ENCODE data around the gene CHSY1. TPM values are rescaled to one million over a fixed set of nuclear protein-coding genes. Genes with fewer than 3 reads are reported as not detected.

CHSY1 gene
- total and polyA plus RNA-seq, 2 of the 13 experiments (the other 11 are each of a cell fraction or from before 2014, with no cell fraction given): 13.3 to 13.7 TPM

DNA sequence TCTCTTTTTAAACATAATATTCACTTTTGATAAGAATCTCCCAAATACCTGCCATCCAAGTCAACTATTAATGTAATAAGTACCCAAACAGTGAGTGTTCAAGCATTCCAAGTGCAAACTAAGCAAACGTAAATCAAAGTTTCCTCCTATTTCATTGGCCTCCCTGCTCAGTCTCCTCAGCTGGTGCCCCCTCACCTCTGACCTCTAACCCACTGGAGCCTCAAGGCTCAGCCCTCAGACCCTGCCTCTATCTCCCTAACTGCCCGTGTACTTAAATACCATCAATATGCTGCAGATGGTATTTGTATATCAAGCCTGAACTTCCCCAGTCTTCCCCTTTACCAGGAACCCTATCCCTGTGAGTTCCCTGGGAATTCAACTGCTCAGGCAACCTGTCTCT, 31.8 kb downstream of the CHSY1 start (continued):
- TF ChIP-seq, protein P1, sequence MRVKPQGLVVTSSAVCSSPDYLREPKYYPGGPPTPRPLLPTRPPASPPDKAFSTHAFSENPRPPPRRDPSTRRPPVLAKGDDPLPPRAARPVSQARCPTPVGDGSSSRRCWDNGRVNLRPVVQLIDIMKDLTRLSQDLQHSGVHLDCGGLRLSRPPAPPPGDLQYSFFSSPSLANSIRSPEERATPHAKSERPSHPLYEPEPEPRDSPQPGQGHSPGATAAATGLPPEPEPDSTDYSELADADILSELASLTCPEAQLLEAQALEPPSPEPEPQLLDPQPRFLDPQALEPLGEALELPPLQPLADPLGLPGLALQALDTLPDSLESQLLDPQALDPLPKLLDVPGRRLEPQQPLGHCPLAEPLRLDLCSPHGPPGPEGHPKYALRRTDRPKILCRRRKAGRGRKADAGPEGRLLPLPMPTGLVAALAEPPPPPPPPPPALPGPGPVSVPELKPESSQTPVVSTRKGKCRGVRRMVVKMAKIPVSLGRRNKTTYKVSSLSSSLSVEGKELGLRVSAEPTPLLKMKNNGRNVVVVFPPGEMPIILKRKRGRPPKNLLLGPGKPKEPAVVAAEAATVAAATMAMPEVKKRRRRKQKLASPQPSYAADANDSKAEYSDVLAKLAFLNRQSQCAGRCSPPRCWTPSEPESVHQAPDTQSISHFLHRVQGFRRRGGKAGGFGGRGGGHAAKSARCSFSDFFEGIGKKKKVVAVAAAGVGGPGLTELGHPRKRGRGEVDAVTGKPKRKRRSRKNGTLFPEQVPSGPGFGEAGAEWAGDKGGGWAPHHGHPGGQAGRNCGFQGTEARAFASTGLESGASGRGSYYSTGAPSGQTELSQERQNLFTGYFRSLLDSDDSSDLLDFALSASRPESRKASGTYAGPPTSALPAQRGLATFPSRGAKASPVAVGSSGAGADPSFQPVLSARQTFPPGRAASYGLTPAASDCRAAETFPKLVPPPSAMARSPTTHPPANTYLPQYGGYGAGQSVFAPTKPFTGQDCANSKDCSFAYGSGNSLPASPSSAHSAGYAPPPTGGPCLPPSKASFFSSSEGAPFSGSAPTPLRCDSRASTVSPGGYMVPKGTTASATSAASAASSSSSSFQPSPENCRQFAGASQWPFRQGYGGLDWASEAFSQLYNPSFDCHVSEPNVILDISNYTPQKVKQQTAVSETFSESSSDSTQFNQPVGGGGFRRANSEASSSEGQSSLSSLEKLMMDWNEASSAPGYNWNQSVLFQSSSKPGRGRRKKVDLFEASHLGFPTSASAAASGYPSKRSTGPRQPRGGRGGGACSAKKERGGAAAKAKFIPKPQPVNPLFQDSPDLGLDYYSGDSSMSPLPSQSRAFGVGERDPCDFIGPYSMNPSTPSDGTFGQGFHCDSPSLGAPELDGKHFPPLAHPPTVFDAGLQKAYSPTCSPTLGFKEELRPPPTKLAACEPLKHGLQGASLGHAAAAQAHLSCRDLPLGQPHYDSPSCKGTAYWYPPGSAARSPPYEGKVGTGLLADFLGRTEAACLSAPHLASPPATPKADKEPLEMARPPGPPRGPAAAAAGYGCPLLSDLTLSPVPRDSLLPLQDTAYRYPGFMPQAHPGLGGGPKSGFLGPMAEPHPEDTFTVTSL (CRISPR knock-in tag; IDR thresholded peaks at IDR 0.05; ENCODE audit: borderline replicate concordance): no peak
- TF ChIP-seq ZNF431 (CRISPR knock-in tag; IDR thresholded peaks at IDR 0.05; ENCODE audit: borderline replicate concordance, low read depth): no peak
- TF ChIP-seq, protein P2, sequence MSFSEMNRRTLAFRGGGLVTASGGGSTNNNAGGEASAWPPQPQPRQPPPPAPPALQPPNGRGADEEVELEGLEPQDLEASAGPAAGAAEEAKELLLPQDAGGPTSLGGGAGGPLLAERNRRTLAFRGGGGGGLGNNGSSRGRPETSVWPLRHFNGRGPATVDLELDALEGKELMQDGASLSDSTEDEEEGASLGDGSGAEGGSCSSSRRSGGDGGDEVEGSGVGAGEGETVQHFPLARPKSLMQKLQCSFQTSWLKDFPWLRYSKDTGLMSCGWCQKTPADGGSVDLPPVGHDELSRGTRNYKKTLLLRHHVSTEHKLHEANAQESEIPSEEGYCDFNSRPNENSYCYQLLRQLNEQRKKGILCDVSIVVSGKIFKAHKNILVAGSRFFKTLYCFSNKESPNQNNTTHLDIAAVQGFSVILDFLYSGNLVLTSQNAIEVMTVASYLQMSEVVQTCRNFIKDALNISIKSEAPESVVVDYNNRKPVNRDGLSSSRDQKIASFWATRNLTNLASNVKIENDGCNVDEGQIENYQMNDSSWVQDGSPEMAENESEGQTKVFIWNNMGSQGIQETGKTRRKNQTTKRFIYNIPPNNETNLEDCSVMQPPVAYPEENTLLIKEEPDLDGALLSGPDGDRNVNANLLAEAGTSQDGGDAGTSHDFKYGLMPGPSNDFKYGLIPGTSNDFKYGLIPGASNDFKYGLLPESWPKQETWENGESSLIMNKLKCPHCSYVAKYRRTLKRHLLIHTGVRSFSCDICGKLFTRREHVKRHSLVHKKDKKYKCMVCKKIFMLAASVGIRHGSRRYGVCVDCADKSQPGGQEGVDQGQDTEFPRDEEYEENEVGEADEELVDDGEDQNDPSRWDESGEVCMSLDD (CRISPR knock-in tag; IDR thresholded peaks at IDR 0.05; ENCODE audit: borderline replicate concordance): no peak
- TF ChIP-seq, protein P3, sequence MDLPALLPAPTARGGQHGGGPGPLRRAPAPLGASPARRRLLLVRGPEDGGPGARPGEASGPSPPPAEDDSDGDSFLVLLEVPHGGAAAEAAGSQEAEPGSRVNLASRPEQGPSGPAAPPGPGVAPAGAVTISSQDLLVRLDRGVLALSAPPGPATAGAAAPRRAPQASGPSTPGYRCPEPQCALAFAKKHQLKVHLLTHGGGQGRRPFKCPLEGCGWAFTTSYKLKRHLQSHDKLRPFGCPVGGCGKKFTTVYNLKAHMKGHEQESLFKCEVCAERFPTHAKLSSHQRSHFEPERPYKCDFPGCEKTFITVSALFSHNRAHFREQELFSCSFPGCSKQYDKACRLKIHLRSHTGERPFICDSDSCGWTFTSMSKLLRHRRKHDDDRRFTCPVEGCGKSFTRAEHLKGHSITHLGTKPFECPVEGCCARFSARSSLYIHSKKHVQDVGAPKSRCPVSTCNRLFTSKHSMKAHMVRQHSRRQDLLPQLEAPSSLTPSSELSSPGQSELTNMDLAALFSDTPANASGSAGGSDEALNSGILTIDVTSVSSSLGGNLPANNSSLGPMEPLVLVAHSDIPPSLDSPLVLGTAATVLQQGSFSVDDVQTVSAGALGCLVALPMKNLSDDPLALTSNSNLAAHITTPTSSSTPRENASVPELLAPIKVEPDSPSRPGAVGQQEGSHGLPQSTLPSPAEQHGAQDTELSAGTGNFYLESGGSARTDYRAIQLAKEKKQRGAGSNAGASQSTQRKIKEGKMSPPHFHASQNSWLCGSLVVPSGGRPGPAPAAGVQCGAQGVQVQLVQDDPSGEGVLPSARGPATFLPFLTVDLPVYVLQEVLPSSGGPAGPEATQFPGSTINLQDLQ (CRISPR knock-in tag; IDR thresholded peaks at IDR 0.05): no peak
- TF ChIP-seq ZNF547 (CRISPR knock-in tag; IDR thresholded peaks at IDR 0.05): no peak
- no peak for TF ChIP-seq ZNF7 (CRISPR knock-in tag; IDR thresholded peaks at IDR 0.05)
- no peak for TF ChIP-seq BCL6 (CRISPR knock-in tag; IDR thresholded peaks at IDR 0.05)
- no peak for TF ChIP-seq HNRNPH1 (optimal IDR thresholded peaks at IDR 0.05; ENCODE audit: low read depth, low read length)

Measured in HepG2 (cell line).